K562 (cell line): ENCODE measurements around the gene ZEB2. TPM values are rescaled to one million over a fixed set of nuclear protein-coding genes. Genes with fewer than 3 reads are reported as not detected.
A peak's percentile ranks its signal among the peaks of the same experiment; 100 is the strongest.

Experiments used
- ATF7 ChIP-seq: fragments of 450-650 bp; IDR thresholded peaks from 2 replicates; pipeline ENCODE4 v1.7.1; 2014; ENCODE audit warnings: mild to moderate bottlenecking, moderate library complexity
- HMGN3 ChIP-seq: IDR thresholded peaks from 2 replicates; pipeline ENCODE4 v1.6.1; 2011; ENCODE audit warnings: borderline replicate concordance, low read depth, mild to moderate bottlenecking, mixed read lengths, low read length; ENCODE audit not compliant: insufficient read length; ENCODE audit errors: extremely low read depth
- ILK ChIP-seq: fragments of 450-650 bp; IDR thresholded peaks from 2 replicates; pipeline ENCODE4 v1.6.1; 2016; ENCODE audit warnings: missing genetic modification characterization, low read depth, mild to moderate bottlenecking, missing compliant biosample characterization, moderate library complexity, borderline replicate concordance
- KAT2B ChIP-seq: IDR thresholded peaks from one replicate; pipeline ENCODE4 v1.6.1; 2012; ENCODE audit warnings: low read depth, mild to moderate bottlenecking, control low read depth, inconsistent platforms, low read length, moderate library complexity
- MED1 ChIP-seq: sonication (generic); formaldehyde crosslinking; IDR thresholded peaks from 2 replicates; pipeline ENCODE4 v1.8.1; 2023; ENCODE audit warnings: missing genetic modification reagents, borderline replicate concordance
- NCOA6 ChIP-seq: fragments of 450-650 bp; IDR thresholded peaks from 2 replicates; pipeline ENCODE4 v1.6.1; 2017; ENCODE audit warnings: mild to moderate bottlenecking
- NR2C2 ChIP-seq, 2 experiments: fragments of 200-800 bp in 1 of 2; sonication (Bioruptor generic) in 1 of 2; sonication (generic) in 1 of 2; formaldehyde crosslinking in 1 of 2; IDR thresholded peaks; 2 replicates each; pipeline versions ENCODE4 v1.6.1 to v1.8.0; 2016 to 2022; ENCODE audit warnings: mild to moderate bottlenecking in 1 of 2, missing compliant biosample characterization in 1 of 2, missing genetic modification characterization in 1 of 2, missing genetic modification reagents in 1 of 2
- PTBP1 ChIP-seq: fragments of 200-400 bp; formaldehyde crosslinking; IDR thresholded peaks from 2 replicates; pipeline ENCODE4 v1.6.1; 2017; ENCODE audit warnings: low read depth, low read length
- RBM39 ChIP-seq: fragments of 200-400 bp; formaldehyde crosslinking; optimal IDR thresholded peaks from 2 replicates; pipeline ENCODE3; 2018; ENCODE audit warnings: low read depth, low read length
- RCOR1 ChIP-seq, 2 experiments: IDR thresholded peaks; 2 replicates each; pipeline ENCODE4 v1.6.1; 2012; ENCODE audit warnings: low read depth in 2 of 2, low read length in 2 of 2, borderline replicate concordance in 1 of 2, improper control_type of control experiment in 1 of 2
- SMAD4 ChIP-seq: fragments of 250-450 bp; sonication (Bioruptor Pico); conservative IDR thresholded peaks from 2 replicates; pipeline ENCODE4 v1.8.0; 2021; ENCODE audit warnings: inconsistent platforms, mild to moderate bottlenecking, moderate library complexity
- SMARCA5 ChIP-seq: fragments of 450-650 bp; IDR thresholded peaks from 2 replicates; pipeline ENCODE4 v1.6.1; 2016
- SMARCE1 ChIP-seq: fragments of 450-650 bp; IDR thresholded peaks from 2 replicates; pipeline ENCODE4 v1.7.1; 2016; ENCODE audit warnings: mild to moderate bottlenecking
- TAF1 ChIP-seq: IDR thresholded peaks from 2 replicates; pipeline ENCODE4 v1.6.1; 2011; ENCODE audit warnings: mild to moderate bottlenecking, low read length, moderate library complexity; ENCODE audit not compliant: insufficient read depth, control insufficient read depth, severe bottlenecking; ENCODE audit errors: extremely low read depth
- TEAD1 ChIP-seq, 2 experiments: fragments of 450-650 bp in 1 of 2; sonication (generic) in 1 of 2; formaldehyde crosslinking; IDR thresholded peaks; 2 replicates each; pipeline versions ENCODE4 v1.4.0 to v1.8.0; 2020 to 2022; ENCODE audit warnings: mild to moderate bottlenecking in 2 of 2, missing genetic modification reagents in 1 of 2
- ZFP1 ChIP-seq: fragments of 450-650 bp; formaldehyde crosslinking; IDR thresholded peaks from 2 replicates; pipeline ENCODE4 v1.4.0; 2020; ENCODE audit warnings: mild to moderate bottlenecking, mixed read lengths
- ZNF274 ChIP-seq: IDR thresholded peaks from 2 replicates; pipeline ENCODE4 v1.6.1; 2011; ENCODE audit warnings: low read depth, mild to moderate bottlenecking, low read length, moderate library complexity, borderline replicate concordance
- ZNF77 ChIP-seq: fragments of 250-450 bp; sonication (Bioruptor Pico); IDR thresholded peaks from 2 replicates; pipeline ENCODE4 v1.5.0; 2020
- polyA plus RNA-seq, 8 experiments: library from polyadenylated mRNA; depleted of rRNA in 4 of 8; stranded (reverse) in 5 of 8; unstranded in 3 of 8; fragments of >200 nt; fragmentation: Nextera tagmentation in 2 of 8; fragmentation: Illumina TruSeq in 1 of 8; extraction: Ambion mirVana in 2 of 8; extraction: Trizol in 1 of 8; gene quantifications; 2 replicates each; pipeline versions ENCODE4 v1.2.1 to v1.2.3, GENCODE V29; 2011 to 2014; ENCODE audit warnings: inconsistent platforms in 1 of 8, missing spikeins in 1 of 8
- total RNA-seq, 7 experiments: library from RNA; depleted of rRNA in 6 of 7; stranded (reverse); fragments of >200 nt in 6 of 7; fragmentation: Illumina TruSeq in 2 of 7; extraction: Trizol in 2 of 7; gene quantifications; 2 replicates each; pipeline versions ENCODE4 v1.2.1 to v1.2.3, GENCODE V29; 2011 to 2021; ENCODE audit warnings: low replicate concordance in 1 of 7
- TF ChIP-seq, protein P1 (sequence below): fragments of 250-450 bp; sonication (Bioruptor Pico); IDR thresholded peaks from 2 replicates; pipeline ENCODE4 v1.8.0; 2022; ENCODE audit warnings: inconsistent platforms, mild to moderate bottlenecking, moderate library complexity, borderline replicate concordance
- TF ChIP-seq, protein P2 (sequence below): fragments of 450-650 bp; IDR thresholded peaks from 2 replicates; pipeline ENCODE4 v1.6.1; 2017; ENCODE audit warnings: mild to moderate bottlenecking, moderate library complexity
- TF ChIP-seq, protein P3 (sequence below): sonication (generic); formaldehyde crosslinking; IDR thresholded peaks from 2 replicates; pipeline ENCODE4 v1.8.0; 2023; ENCODE audit warnings: mild to moderate bottlenecking, missing genetic modification reagents
- TF ChIP-seq, protein P4 (sequence below): fragments of 450-650 bp; IDR thresholded peaks from 2 replicates; pipeline ENCODE4 v1.6.1; 2016

The ZEB2 gene
- total and polyA plus RNA-seq, 9 of the 15 experiments (the other 6 are each of a cell fraction or from before 2014, with no cell fraction given), result 15.1 to 113 (median 72.3) TPM

DNA sequence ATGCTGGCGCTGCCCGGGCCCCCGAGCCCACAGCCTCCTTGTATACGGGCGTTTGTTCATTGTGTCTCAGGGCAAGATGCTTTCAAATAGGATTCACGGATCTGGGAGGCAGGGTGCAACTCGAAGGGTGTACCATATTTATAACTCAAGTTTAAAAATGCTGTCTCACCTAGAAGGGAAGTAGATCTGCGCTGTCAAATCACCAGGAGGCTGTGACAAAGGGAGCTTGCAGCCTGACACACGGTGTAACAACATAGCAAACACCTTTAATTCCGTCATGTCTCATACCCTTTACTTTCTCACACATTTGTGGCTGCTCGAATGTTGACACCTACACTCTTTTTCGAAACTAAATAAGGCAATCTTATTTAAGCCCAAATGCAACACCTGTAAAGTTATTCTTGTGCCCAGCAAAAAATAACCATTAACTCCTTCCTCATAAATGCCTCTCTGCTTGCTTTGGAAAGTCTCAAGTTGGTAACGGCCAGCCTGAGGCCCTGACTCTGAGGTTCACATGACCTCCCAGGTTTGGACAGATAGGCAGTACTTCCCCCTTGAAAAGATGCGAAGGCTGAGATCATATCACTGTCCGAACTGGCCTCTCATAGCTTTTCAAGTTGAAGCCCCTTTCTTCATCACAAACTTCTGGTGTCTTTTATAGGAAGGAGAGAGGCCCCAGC is 11.6 kb downstream of the ZEB2 start (continued):
- TF ChIP-seq TEAD1 (CRISPR knock-in tag; IDR thresholded peaks at IDR 0.05) (no peak), KAT2B (no peak), ZFP1 (CRISPR knock-in tag) (no peak), NR2C2 (CRISPR knock-in tag; IDR thresholded peaks at IDR 0.05) (no peak), NR2C2 (tag; IDR thresholded peaks at IDR 0.05) (no peak), TAF1 (no peak), RCOR1 (IDR thresholded peaks at IDR 0.05; ENCODE audit: borderline replicate concordance in 1 of 2, low read depth in 2 of 2, low read length in 2 of 2) (peak in 1 of 2 experiments; percentile 46; a peak in 1 of 4 replicates), PTBP1 (no peak), HMGN3 (no peak), ZNF77 (no peak), NCOA6 (no peak), ILK (tag) (no peak), MED1 (CRISPR knock-in tag) (no peak), RBM39 (no peak), ATF7 (peak; percentile 33; the same call in 1 of the 2 replicates), SMAD4 (no peak), ZNF274 (no peak), SMARCE1 (peak; percentile 27; the same call in 1 of the 2 replicates), SMARCA5 (no peak)
- TF ChIP-seq, protein P1, sequence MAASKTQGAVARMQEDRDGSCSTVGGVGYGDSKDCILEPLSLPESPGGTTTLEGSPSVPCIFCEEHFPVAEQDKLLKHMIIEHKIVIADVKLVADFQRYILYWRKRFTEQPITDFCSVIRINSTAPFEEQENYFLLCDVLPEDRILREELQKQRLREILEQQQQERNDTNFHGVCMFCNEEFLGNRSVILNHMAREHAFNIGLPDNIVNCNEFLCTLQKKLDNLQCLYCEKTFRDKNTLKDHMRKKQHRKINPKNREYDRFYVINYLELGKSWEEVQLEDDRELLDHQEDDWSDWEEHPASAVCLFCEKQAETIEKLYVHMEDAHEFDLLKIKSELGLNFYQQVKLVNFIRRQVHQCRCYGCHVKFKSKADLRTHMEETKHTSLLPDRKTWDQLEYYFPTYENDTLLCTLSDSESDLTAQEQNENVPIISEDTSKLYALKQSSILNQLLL, result no peak
- TF ChIP-seq, protein P2, sequence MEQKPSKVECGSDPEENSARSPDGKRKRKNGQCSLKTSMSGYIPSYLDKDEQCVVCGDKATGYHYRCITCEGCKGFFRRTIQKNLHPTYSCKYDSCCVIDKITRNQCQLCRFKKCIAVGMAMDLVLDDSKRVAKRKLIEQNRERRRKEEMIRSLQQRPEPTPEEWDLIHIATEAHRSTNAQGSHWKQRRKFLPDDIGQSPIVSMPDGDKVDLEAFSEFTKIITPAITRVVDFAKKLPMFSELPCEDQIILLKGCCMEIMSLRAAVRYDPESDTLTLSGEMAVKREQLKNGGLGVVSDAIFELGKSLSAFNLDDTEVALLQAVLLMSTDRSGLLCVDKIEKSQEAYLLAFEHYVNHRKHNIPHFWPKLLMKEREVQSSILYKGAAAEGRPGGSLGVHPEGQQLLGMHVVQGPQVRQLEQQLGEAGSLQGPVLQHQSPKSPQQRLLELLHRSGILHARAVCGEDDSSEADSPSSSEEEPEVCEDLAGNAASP, result no peak
- TF ChIP-seq, protein P3, sequence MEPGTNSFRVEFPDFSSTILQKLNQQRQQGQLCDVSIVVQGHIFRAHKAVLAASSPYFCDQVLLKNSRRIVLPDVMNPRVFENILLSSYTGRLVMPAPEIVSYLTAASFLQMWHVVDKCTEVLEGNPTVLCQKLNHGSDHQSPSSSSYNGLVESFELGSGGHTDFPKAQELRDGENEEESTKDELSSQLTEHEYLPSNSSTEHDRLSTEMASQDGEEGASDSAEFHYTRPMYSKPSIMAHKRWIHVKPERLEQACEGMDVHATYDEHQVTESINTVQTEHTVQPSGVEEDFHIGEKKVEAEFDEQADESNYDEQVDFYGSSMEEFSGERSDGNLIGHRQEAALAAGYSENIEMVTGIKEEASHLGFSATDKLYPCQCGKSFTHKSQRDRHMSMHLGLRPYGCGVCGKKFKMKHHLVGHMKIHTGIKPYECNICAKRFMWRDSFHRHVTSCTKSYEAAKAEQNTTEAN (CRISPR knock-in tag), result no peak
- TF ChIP-seq, protein P4, sequence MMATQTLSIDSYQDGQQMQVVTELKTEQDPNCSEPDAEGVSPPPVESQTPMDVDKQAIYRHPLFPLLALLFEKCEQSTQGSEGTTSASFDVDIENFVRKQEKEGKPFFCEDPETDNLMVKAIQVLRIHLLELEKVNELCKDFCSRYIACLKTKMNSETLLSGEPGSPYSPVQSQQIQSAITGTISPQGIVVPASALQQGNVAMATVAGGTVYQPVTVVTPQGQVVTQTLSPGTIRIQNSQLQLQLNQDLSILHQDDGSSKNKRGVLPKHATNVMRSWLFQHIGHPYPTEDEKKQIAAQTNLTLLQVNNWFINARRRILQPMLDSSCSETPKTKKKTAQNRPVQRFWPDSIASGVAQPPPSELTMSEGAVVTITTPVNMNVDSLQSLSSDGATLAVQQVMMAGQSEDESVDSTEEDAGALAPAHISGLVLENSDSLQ, result peak; percentile 66
